GM12873 (cell line): Measurements from ENCODE around the gene UBE2O.
A peak's percentile ranks its signal among the peaks of the same experiment; 100 is the strongest.

ENCODE experiments used
- TF ChIP-seq, protein P1 (sequence below): IDR thresholded peaks from 2 replicates; pipeline ENCODE4 v1.5.1; 2012; ENCODE audit warnings: low read depth, mild to moderate bottlenecking, moderate library complexity, low read length, control low read depth; ENCODE audit not compliant: insufficient read depth; ENCODE audit errors: missing control alignments

UBE2O gene

DNA sequence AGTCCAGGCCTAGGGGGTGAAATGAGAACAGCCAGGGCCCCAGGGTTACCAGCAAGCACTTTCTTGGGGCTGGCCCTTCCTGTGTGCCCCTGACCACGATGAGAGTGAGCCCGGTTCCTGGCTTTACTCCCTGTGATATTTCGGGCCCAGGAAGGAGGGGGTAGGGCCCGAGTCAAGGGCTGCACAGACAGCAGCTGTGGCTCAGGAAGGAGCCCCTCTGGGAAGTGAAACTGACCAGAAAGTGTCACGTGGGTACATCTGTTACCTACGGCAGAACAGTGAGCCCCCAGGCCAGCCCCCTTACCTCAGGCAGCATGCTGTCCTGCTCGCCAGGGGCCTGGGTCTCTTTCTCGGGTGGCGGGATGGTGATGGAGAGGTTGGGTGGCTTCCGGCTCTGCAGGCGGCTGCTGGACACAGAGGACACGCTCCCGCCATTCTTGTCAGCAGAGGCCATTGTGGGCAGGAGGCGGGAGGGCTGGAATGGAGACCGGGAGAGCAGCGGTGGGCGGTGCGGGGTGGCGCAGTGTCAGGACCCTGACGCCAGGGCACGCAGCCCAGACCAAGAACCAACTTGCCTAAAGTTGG is 28.2 kb upstream of the UBE2O start:
- TF ChIP-seq, protein P1, sequence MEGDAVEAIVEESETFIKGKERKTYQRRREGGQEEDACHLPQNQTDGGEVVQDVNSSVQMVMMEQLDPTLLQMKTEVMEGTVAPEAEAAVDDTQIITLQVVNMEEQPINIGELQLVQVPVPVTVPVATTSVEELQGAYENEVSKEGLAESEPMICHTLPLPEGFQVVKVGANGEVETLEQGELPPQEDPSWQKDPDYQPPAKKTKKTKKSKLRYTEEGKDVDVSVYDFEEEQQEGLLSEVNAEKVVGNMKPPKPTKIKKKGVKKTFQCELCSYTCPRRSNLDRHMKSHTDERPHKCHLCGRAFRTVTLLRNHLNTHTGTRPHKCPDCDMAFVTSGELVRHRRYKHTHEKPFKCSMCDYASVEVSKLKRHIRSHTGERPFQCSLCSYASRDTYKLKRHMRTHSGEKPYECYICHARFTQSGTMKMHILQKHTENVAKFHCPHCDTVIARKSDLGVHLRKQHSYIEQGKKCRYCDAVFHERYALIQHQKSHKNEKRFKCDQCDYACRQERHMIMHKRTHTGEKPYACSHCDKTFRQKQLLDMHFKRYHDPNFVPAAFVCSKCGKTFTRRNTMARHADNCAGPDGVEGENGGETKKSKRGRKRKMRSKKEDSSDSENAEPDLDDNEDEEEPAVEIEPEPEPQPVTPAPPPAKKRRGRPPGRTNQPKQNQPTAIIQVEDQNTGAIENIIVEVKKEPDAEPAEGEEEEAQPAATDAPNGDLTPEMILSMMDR, result peak; percentile 5

DNA sequence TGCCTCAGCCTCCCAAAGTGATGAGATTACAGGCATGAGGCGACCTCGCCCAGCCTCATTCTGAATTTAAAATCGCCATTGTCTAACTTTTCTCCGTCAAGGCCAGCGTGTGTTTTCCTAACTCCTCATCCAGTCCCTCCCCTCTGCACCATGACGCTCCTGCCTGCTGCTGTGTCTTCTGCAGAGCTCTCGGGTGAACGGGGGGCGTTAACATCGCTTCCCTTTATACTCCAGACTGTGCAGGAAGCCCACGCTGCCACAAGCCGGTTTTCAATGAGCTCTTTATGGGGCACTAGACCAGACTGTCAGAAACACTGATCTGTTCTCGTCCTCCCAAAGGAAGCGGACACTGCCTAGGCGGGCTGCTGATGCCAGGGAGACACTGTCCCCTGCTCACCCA is 27.7 kb upstream of the UBE2O start:
- TF ChIP-seq, protein P1, result no peak

DNA sequence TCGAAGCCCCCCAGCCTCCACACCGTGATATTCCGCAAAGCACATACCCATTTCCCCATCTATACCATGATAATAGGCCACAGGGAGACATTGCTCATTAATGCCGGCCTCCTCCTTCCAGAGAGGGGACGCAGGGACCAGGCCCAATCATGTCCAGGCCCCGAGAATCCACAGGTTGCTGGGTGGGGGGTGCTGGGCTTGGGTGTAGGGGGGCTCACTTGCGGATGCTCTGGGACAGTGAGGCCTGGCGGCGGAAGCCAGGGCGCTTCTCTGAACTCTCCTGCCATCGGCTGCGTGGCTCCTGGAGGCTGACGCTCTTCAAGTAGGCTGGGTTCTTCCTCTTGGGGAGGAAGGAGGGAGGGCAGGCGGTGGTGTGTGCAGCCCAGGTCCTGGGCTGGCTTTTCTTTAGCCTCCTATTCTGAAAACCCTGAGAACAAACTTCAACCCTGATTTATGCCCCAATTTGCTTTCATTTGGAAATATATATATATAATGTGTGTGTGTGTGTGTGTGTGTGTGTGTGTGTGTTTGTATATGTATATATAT is 26.6 kb upstream of the UBE2O start:
- TF ChIP-seq, protein P1, result no peak

DNA sequence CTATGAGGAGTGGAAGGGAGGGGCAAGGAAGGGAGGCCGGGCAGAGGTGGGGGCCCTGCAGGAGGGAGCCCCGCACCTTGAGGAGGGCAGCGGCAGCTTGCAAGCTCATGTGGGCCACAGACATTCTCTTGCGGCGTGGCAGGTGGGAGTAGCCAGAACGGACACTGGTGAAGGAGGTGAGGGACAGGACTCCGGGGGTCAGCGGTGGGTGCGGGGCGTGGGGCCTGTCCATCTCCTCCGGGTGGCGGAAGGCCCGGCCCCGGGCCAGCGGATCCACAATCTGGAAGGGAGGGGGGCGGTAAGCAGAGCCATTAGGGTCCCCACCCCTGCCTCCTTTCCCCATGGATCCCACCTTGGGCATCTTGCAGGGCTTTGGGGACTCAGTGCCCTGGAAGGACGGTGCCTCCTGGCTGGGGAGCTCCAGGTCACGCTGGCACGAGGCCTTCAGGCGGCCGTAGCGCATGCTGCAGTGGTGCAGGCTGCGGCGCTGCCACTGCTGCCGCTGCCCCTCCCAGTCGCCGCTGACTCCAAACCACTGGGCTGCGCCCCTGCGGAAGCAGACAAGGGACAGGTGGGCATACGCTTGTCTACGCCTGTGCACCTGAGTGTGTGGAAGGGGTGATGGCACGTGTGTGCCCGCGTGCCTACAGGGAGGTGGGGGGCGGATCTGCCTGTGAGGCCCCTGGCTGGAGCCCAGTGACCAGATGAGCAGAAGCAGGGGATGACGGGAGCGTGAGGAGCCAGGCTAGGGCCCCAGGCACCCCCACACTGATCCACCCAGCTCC is 26.0 kb upstream of the UBE2O start:
- TF ChIP-seq, protein P1, result no peak

DNA sequence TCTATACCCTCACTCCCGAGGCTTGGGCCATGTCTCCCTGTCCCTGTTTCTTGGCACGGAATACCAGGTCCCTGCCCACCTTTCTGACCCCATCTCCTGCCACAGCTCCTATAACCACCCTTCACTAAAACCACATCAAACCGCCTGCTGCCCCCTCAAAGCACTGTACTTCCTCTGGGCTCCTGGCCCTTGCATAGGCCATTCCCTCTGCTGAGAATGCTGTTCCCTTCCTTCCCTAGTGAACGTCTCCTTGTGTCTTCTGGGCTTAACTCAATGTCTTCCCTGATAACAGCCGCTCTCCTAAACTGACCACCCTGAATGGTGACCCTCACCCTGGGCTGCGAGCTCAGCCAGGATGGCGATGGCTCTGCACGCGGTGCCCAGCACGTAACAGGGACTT is 25.1 kb upstream of the UBE2O start:
- TF ChIP-seq, protein P1, result no peak

DNA sequence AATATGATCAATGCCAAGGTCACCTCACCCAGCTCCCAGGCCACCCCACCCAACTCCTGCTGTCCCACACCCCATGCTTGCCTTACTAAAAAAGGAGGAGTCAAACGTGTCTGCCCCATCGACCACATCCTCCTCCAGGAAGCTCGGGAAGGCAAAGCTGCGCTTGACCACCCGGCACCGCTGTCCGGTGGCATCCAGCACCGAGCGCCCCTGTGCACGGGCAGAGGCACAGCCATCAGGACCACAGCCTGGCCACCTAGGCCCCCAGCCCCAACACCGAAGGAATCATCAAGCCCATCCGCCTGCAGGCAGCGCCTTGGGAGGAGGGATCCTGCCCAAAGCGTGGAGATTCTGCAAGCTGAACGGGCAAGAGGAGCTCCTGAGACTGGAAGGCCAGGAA is 24.6 kb upstream of the UBE2O start:
- TF ChIP-seq, protein P1, result no peak

DNA sequence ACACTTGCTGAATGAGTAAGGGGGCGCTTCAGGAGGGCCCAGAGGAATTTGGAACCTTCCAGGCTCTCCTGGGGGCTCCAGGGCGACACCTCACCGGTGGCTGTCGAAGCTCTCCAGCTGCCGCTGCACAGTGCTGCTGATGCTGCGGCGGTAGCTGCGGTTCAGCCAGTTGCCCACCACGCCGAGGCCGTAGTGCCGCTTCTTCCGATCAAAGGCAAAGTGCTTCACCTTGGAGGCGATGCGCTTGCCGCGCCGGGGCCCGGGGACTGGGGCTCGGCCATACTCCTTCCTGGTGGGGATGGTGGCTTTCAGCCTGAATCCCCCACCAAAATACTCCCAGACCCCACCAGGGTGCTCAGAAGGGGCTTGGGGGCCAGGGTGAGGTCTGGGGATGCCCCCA is 23.8 kb upstream of the UBE2O start:
- TF ChIP-seq, protein P1, result no peak
